Hypothalamus (tissue), 51 donors: Measurements from ENCODE around the gene RPS15A.
"Not testable (repeated sequence)": the region's sequence is repeated elsewhere in the genome, so short reads cannot be mapped to it uniquely, and the experiment has no call there.

ENCODE experiments used
- DNase-seq, 51 donors: peaks; one replicate each; lab custom pipeline; 2025; lab: John Stamatoyannopoulos, UW

The RPS15A gene

DNA sequence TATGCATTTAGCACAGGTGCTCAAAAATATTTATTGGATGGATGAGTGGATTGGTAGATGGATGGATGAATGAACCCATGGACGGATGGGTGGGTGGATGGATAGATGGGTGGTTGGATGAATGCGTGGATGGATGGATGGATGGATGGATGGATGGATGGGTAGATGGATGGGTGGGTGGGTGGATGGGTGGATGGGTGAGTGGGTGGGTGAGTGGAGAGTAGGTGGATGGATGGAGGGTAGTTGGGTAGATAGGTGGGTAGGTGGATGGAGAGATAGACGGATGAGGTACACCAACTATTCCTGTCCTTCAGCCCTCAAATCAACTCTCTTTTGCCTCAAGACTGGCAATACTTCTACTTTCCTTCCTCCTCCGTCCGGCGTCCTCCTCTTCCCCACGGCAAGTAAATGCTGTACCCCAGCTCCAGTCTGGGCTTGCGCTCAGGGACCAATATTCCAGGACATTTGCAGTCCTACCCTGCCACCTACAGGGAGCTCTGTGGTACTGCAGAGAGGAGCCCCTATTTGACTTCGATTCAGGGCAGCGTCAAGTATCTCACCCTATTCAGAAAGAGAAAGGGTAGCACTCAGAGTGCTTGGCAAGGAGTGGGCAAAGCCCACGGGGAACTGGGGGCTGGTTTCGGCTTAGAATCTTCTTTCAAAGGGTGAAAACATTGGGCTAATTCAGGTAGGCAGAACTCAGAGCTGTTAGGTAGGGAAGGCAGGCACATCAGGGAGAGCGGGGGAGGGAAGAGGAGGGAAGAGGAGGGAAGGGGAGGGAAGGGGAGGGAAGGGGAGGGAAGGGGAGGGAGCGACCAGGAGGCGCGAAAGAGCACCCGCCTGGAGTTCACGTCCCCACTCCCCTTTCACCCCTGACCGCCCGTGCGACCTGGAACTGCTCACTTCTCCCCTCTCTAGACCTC is 30.3 kb downstream of the RPS15A start:
- DNase-seq = peak in 31 of 51 donors; percentile 0 to 53 (median 14)

DNA sequence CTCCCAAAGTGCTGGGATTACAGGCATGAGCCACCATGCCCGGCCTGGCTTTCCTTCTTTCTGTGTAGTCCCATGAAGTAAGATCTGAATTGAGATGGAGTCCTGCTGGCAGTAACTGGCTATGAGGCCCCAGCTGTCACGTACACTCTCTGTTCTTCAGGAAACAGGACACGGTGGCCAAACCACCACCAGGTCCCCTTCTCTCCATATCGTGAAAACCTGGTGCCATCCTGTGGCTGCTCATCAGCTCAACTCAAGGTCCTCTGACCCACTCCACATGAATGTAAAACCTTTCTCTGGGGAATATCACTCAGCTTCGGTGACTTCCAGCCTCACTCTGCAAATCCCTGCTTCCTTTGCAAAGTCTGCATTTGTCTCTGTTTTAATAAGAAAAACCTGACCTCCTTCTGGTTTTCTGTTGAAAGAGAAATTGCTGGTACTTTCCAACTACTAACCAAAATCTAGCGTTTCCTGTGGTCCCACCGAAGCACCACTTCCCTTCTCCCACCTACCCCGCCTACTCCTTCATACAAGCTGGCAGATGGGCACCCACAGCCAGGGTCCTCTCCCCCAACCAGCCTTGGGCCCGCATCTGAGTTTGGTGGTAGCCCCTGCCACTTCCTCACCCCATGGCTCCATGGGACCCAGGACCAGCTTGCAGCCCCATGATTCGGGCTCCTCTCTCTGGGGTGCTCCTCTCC is 32.0 kb downstream of the RPS15A start:
- DNase-seq = not testable (repeated sequence)

DNA sequence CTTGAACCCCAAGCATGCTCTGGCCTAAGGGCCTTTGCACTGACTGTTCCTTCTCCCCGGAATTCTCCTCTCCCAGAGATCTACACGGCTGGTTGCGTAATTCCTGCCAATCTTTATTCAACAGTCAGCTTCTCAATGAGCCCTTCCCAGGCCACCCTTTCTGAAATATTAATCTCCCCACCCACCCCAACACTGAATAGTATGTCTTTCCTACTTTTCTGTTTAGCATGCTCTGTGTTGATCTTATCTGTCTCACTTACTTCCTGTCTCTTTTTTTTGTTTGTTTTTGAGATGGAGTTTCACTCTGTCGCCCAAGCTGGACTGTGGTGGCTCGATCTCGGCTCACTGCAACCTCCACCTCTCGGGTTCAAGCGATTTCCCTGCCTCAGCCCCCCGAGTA is 33.5 kb downstream of the RPS15A start:
- not testable (repeated sequence) for DNase-seq

DNA sequence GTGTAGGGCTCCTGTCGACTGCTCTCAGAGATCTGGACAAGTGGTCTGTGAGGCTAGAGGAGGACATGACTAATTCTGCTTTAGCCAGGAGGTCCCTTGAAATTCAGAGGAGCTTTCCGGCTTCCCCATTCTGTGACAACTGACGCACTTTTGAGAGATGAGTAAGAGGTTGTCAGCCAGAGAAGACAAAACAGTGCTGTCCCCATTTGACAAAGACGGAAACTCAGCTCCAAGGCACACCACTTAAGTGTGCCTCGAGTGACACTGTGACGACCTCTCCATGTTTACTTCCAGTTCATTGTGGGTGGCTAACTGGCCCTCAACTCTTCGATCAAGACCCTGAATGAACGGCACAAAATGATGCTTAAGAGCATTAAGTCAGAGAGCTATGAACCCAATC is 47.3 kb downstream of the RPS15A start:
- DNase-seq = not testable (repeated sequence)

DNA sequence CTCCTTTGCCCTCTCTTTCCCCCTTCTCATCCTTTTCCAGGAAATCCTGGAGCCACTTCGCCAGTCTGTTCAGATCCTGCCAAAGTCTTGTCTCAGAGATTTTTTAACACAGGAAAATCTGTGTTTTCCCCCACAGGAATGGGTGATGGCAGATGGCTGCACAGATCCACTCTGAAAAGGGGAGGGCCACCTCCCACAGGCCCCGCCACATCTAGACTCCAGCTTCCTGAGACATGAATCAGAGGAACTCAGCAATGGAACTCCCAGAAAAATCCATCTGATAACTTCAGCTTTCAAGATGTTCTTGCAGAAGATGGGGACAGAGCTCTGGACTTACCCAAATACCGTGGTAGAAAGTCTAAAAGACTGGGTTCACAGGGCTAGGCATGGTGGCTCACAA is 50.1 kb downstream of the RPS15A start:
- DNase-seq = not testable (repeated sequence)

DNA sequence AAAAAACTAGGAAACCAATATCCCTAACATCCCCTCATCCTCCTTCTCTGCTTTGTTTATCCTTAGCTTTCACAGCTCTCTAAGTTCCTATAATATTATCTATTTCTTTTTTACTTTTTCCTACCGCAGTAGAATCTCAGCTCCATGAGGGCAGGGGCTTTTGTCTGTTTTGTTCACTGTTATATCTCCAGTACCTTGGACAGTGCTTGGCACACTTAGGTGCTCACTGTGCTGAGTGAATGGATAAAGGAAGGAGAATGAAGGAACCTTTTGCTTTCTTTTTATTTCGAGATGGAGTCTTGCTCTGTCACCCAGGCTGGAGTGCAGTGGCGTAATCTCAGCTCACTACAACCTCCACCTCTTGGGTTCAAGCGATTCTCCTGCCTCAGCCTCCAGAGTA is 51.4 kb downstream of the RPS15A start:
- not testable (repeated sequence) for DNase-seq

DNA sequence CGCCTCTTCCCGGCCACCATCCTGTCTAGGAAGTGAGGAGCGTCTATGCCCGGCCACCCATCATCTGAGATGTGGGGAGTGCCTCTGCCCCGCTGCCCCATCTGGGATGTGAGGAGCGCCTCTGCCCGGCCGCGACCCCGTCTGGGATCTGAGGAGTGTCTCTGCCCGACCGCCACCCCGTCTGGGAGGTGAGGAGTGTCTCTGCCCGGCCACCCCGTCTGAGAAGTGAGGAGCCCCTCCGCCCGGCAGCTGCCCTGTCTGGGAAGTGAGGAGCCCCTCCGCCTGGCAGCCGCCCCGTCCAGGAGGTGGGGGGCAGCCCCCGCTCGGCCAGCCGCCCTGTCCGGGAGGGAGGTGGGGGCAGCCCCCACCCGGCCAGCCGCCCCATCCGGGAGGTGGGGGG is 55.9 kb downstream of the RPS15A start:
- DNase-seq = not testable (repeated sequence)
